ENCODE data around the gene ADAM29. TPM values are rescaled to one million over a fixed set of nuclear protein-coding genes. Genes with fewer than 3 reads are reported as not detected.

Gene ADAM29
- total and polyA plus RNA-seq, 2 experiments from 2014 or later, result not detected

GRCh38 chr4:174928174-174928573 lies 10.0 kb downstream of the ADAM29 start:
- Histone ChIP-seq H3K9me3 (ENCODE audit: low read depth) (no peaks in the 10 kb centered on the region), H3K4me3 (no peak overlapping the region), H3K27ac (no peak overlapping the region), H3K79me2 (no peaks in the 10 kb centered on the region), H2AFZ (no peak overlapping the region), H3K4me1 (ENCODE audit: insufficient read depth) (no peaks in the 10 kb centered on the region), H3K4me2 (no peak overlapping the region), H3K27me3 (no peaks in the 10 kb centered on the region), H3K9me2 (replicated peaks; ENCODE audit: insufficient read depth) (no peaks in the 10 kb centered on the region), H3K36me3 (replicated peaks; ENCODE audit: insufficient read depth, low read depth) (no peaks in the 10 kb centered on the region), H4K20me1 (ENCODE audit: insufficient read depth, poor library complexity, severe bottlenecking) (no peaks in the 10 kb centered on the region)
- TF ChIP-seq CTCF (IDR thresholded peaks at IDR 0.05; ENCODE audit: poor library complexity) (no peak), EZH2phosphoT487 (IDR thresholded peaks at IDR 0.05; ENCODE audit: low read depth, severe bottlenecking, unreplicated experiment) (no peak), EZH2 (IDR thresholded peaks at IDR 0.05; ENCODE audit: borderline replicate concordance) (no peak)
- WGBS (ENCODE audit: low lambda C conversion rate, missing lambda C conversion rate), result 79% methylated on average over 6 of the region's 6 CpGs
- no peak for DNase-seq (ENCODE audit: low spot score)

GRCh38 chr4:174928575-174929253 lies 10.6 kb downstream of the ADAM29 start:
- WGBS (ENCODE audit: low lambda C conversion rate, missing lambda C conversion rate), result 75% methylated on average over 4 of the region's 4 CpGs
- no peak for DNase-seq (ENCODE audit: low spot score)
- no peaks in the 10 kb centered on the region for H4K20me1 ChIP-seq (ENCODE audit: insufficient read depth, poor library complexity, severe bottlenecking)
- H3K4me2 ChIP-seq, result no peak overlapping the region
- H3K4me1 ChIP-seq (ENCODE audit: insufficient read depth), result no peaks in the 10 kb centered on the region
- no peaks in the 10 kb centered on the region for H3K36me3 ChIP-seq (replicated peaks; ENCODE audit: insufficient read depth, low read depth)
- TF ChIP-seq EZH2phosphoT487 (IDR thresholded peaks at IDR 0.05; ENCODE audit: low read depth, severe bottlenecking, unreplicated experiment) (no peak), CTCF (IDR thresholded peaks at IDR 0.05; ENCODE audit: poor library complexity) (no peak), EZH2 (IDR thresholded peaks at IDR 0.05; ENCODE audit: borderline replicate concordance) (no peak)
- H3K27ac ChIP-seq, result no peak overlapping the region
- H3K9me2 ChIP-seq (replicated peaks; ENCODE audit: insufficient read depth), result no peaks in the 10 kb centered on the region
- no peaks in the 10 kb centered on the region for H3K27me3 ChIP-seq
- no peak overlapping the region for H3K4me3 ChIP-seq
- H3K79me2 ChIP-seq, result no peaks in the 10 kb centered on the region
- no peaks in the 10 kb centered on the region for H3K9me3 ChIP-seq (ENCODE audit: low read depth)
- H2AFZ ChIP-seq, result no peak overlapping the region

- no peaks in the 10 kb centered on the region for H3K79me2 ChIP-seq
- DNase-seq (ENCODE audit: low spot score), result no peak
- H3K4me2 ChIP-seq, result no peak overlapping the region
- no peaks in the 10 kb centered on the region for H3K36me3 ChIP-seq (replicated peaks; ENCODE audit: insufficient read depth, low read depth)
- TF ChIP-seq EZH2phosphoT487 (IDR thresholded peaks at IDR 0.05; ENCODE audit: low read depth, severe bottlenecking, unreplicated experiment) (no peak), EZH2 (IDR thresholded peaks at IDR 0.05; ENCODE audit: borderline replicate concordance) (no peak)
- no peaks in the 10 kb centered on the region for H3K4me1 ChIP-seq (ENCODE audit: insufficient read depth)
- WGBS (ENCODE audit: low lambda C conversion rate, missing lambda C conversion rate), result 94% methylated on average over 6 of the region's 6 CpGs
- no peaks in the 10 kb centered on the region for H3K27me3 ChIP-seq
- no peak overlapping the region for H3K4me3 ChIP-seq
- H3K27ac ChIP-seq, result no peak overlapping the region
- no peak overlapping the region for H2AFZ ChIP-seq
- H3K9me3 ChIP-seq (ENCODE audit: low read depth), result no peaks in the 10 kb centered on the region
- H3K9me2 ChIP-seq (replicated peaks; ENCODE audit: insufficient read depth), result no peaks in the 10 kb centered on the region
- no peaks in the 10 kb centered on the region for H4K20me1 ChIP-seq (ENCODE audit: insufficient read depth, poor library complexity, severe bottlenecking)
These were observed 11.2 kb downstream of the ADAM29 start for GRCh38 chr4:174929346-174929745.

- no peaks in the 10 kb centered on the region for H3K9me3 ChIP-seq (ENCODE audit: low read depth)
- H4K20me1 ChIP-seq (ENCODE audit: insufficient read depth, poor library complexity, severe bottlenecking), result no peaks in the 10 kb centered on the region
- no peak overlapping the region for H3K4me3 ChIP-seq
- H3K79me2 ChIP-seq, result no peaks in the 10 kb centered on the region
- no peaks in the 10 kb centered on the region for H3K4me1 ChIP-seq (ENCODE audit: insufficient read depth)
- H2AFZ ChIP-seq, result no peak overlapping the region
- TF ChIP-seq CTCF (IDR thresholded peaks at IDR 0.05; ENCODE audit: poor library complexity) (no peak), EZH2 (IDR thresholded peaks at IDR 0.05; ENCODE audit: borderline replicate concordance) (no peak), EZH2phosphoT487 (IDR thresholded peaks at IDR 0.05; ENCODE audit: low read depth, severe bottlenecking, unreplicated experiment) (no peak)
- H3K9me2 ChIP-seq (replicated peaks; ENCODE audit: insufficient read depth), result peaks cover 2% of the 10 kb centered on the region
- H3K4me2 ChIP-seq, result no peak overlapping the region
- DNase-seq (ENCODE audit: low spot score), result no peak
- no peak overlapping the region for H3K27ac ChIP-seq
- no peaks in the 10 kb centered on the region for H3K27me3 ChIP-seq
- H3K36me3 ChIP-seq (replicated peaks; ENCODE audit: insufficient read depth, low read depth), result no peaks in the 10 kb centered on the region
- WGBS (ENCODE audit: low lambda C conversion rate, missing lambda C conversion rate), result 89% methylated on average over 5 of the region's 5 CpGs
These were observed 12.7 kb downstream of the ADAM29 start for GRCh38 chr4:174930895-174931294.
